Fibroblast of villous mesenchyme (primary cell): Measurements from ENCODE around the gene BOC. TPM values are rescaled to one million over a fixed set of nuclear protein-coding genes. Genes with fewer than 3 reads are reported as not detected.
A peak's percentile ranks its signal among the peaks of the same experiment; 100 is the strongest.

Experiments used
- DNase-seq: peaks from one replicate; pipeline ENCODE4 v3.0.0-alpha.2; 2010; ENCODE audit warnings: low read depth
- H3K4me3 ChIP-seq: 2 replicates; pipeline ENCODE4 v1.5.1; 2011; ENCODE audit warnings: low read depth, mild to moderate bottlenecking, low read length
- total RNA-seq: library from RNA; depleted of rRNA; stranded (reverse); fragments of >200 nt; gene quantifications from 2 replicates; pipeline ENCODE4 v1.2.3, GENCODE V29; 2012
- TF ChIP-seq, protein P1 (sequence below): IDR thresholded peaks from 2 replicates; pipeline ENCODE4 v1.5.1; 2012; ENCODE audit warnings: low read depth, mild to moderate bottlenecking, low read length; ENCODE audit not compliant: insufficient read depth

The BOC gene
- total RNA-seq, 1 donor: 14.2 TPM

DNA sequence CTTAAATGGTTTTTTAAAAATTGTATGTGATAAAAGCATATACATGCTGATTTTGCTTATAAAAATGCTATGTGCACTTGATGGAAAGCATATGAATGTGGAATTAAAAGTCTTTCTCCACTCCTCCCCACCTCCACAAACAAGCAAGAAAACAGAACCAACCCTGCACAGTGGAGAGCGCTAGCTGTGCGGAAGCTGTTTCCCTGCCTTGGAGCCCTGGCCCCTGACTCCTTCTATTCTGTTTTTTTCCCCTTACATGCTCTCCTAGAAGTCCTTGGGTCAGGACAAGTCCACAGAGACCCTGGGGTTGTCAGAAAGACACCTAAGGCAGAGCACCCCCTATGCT is 64.2 kb downstream of the BOC start:
- no peak for DNase-seq
- TF ChIP-seq, protein P1, sequence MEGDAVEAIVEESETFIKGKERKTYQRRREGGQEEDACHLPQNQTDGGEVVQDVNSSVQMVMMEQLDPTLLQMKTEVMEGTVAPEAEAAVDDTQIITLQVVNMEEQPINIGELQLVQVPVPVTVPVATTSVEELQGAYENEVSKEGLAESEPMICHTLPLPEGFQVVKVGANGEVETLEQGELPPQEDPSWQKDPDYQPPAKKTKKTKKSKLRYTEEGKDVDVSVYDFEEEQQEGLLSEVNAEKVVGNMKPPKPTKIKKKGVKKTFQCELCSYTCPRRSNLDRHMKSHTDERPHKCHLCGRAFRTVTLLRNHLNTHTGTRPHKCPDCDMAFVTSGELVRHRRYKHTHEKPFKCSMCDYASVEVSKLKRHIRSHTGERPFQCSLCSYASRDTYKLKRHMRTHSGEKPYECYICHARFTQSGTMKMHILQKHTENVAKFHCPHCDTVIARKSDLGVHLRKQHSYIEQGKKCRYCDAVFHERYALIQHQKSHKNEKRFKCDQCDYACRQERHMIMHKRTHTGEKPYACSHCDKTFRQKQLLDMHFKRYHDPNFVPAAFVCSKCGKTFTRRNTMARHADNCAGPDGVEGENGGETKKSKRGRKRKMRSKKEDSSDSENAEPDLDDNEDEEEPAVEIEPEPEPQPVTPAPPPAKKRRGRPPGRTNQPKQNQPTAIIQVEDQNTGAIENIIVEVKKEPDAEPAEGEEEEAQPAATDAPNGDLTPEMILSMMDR: no peak
- no peak overlapping the region for H3K4me3 ChIP-seq

DNA sequence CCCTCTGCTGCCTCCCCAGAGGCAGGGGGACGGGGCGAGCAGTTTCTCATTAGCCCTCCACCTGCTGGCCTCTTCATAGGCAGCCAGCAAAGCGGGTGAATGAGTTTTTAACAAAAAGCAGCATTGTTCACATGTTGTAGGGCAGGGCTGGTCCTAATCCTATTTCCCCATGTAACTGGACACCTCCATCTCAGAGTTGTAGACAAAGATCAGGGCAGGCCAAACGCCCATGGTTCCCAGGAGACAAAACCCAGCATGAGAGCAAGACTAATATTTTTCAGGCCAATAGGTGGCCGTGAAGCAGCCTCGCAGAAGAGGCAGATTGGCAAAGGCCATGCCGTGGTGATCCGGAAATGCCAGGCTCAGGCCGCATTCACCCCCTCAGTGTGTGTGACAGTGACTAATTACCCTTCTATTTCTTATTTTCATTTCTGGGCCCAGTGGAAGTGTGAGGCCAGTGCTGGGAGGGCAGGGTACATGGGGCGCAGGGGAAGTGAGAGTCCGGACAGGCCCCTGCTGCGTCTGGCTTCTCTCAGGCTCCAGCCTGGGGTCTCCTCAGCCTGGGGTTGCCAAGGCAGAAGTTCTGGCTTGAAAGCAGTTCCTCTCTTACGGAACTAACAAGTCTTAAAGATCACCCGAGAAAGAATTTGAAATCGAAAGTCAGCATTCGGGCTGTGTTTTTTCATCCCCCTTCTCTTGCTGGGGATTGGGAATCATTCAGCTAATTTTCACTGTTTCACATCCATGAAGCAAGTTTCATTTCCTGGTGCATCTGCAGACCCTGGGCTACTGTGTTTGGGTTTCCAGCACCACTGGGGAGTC is 64.8 kb downstream of the BOC start:
- TF ChIP-seq, protein P1: no peak
- H3K4me3 ChIP-seq: peak overlapping the region; percentile 23
- peak; percentile 51 for DNase-seq

DNA sequence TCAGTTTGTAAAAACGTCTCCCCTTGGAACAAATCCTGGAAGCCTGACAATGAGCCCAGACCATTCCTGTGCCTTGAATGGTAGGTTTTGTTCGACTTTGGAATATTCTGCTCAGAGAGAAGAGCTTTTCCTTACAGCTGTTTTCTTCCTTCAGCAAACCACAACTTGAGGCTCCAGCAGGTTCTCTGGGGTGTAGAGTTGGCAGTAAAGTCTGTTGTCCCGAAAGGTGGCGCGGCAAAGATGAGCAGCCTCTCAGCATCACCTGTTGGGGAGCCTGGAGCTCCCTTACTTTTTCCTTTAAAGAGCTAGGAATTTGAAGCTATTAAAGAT is 65.4 kb downstream of the BOC start:
- TF ChIP-seq, protein P1: no peak
- H3K4me3 ChIP-seq: peak overlapping the region; percentile 23
- DNase-seq: no peak

DNA sequence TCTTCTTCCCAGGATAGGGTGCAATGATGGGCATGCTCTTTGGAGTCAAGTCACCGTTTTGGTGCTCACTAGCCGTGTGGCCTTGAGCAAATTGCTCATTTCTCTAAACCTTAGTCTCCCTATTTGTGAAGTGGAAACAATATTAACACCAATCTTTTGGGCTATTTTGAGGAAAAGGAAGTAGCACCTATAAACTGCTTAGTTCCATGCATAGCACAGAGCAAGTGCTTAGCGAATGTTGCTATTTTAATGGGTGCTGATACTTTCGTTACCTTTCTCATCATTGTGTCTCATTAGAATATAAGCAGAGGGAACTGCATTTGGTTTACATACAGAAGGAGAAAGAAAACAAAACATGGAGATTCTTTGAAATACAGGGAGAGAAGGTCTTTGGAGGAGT is 66.1 kb downstream of the BOC start:
- TF ChIP-seq, protein P1: no peak
- DNase-seq: no peak
- no peak overlapping the region for H3K4me3 ChIP-seq

DNA sequence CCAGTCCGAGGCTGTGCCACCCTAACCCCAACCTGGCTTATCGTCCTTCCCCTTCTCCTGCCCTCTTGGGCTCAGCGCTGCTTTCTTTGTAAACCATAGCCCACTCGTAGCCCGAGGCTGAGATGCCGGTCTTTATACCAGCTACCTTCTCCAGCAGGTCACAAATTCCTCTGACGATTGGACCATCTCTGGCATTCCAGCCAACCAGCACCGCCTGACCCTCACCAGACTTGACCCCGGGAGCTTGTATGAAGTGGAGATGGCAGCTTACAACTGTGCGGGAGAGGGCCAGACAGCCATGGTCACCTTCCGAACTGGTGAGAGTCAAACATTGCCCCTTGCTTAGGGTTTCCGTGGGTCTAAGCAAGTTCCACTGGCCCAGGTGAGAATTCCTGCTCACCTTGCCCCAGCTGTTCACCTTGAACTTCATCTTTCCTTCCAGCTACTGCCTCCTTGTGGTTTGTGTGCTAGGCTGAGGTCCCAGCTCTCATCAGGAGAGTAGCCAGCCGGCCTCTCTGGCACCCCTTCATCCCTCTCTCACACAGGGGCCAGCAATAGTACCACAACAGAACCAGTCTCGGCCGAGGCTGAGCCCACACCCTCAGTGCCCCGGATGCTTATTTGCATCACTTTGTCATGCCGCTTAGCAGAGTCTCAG is 66.7 kb downstream of the BOC start:
- no peak for DNase-seq
- no peak overlapping the region for H3K4me3 ChIP-seq
- TF ChIP-seq, protein P1: no peak

DNA sequence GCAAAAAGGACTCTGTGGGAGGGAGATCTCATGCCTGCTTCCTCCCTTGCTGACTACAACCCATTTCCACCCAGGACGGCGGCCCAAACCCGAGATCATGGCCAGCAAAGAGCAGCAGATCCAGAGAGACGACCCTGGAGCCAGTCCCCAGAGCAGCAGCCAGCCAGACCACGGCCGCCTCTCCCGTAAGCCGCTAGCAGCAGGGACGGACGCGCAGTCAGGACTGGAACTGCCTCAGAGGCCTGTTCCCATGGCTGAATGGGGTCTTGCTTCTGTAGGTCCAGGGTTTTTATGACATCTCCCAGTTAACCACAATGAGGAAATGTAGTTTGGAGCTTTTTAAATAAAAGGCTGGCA is 67.2 kb downstream of the BOC start:
- no peak for DNase-seq
- H3K4me3 ChIP-seq: no peak overlapping the region

More for the DNA sequence above, 67.2 kb downstream of the BOC start:
- TF ChIP-seq, protein P1: no peak
